Neutrophil (primary cell): ENCODE data around the gene ISOC2.
A peak's percentile ranks its signal among the peaks of the same experiment; 100 is the strongest.
"Not testable (repeated sequence)": the region's sequence is repeated elsewhere in the genome, so short reads cannot be mapped to it uniquely, and the experiment has no call there.

Experiments used
- H3K27ac ChIP-seq: fragments of 200-600 bp; sonication (generic); 2 replicates; pipeline ENCODE4 v1.5.1; 2016; ENCODE audit warnings: mild to moderate bottlenecking, moderate library complexity
- H3K27me3 ChIP-seq: fragments of 200-600 bp; sonication (generic); 2 replicates; pipeline ENCODE4 v1.6.0; 2016; ENCODE audit warnings: mild to moderate bottlenecking
- H3K36me3 ChIP-seq: fragments of 200-600 bp; sonication (generic); 2 replicates; pipeline ENCODE4 v1.5.1; 2017
- H3K4me1 ChIP-seq, 2 experiments: fragments of 200-600 bp in 1 of 2; sonication (generic) in 1 of 2; 1 replicate in 1 of 2; 2 replicates in 1 of 2; pipeline versions ENCODE4 v1.5.1 to v1.6.1; 2013 to 2016; ENCODE audit warnings: low read depth in 1 of 2, low read length in 1 of 2, mild to moderate bottlenecking in 1 of 2, moderate library complexity in 1 of 2; ENCODE audit not compliant: control insufficient read depth in 1 of 2, insufficient read depth in 1 of 2
- H3K4me3 ChIP-seq, 2 experiments: fragments of 200-600 bp in 1 of 2; sonication (generic) in 1 of 2; 1 replicate in 1 of 2; 2 replicates in 1 of 2; pipeline ENCODE4 v1.5.1; 2013 to 2016; ENCODE audit warnings: low read depth in 1 of 2, low read length in 1 of 2, mild to moderate bottlenecking in 1 of 2, moderate library complexity in 1 of 2
- H3K9me3 ChIP-seq: fragments of 200-600 bp; sonication (generic); 2 replicates; pipeline ENCODE4 v1.5.1; 2016
- TF ChIP-seq, protein P1 (sequence below): fragments of 200-600 bp; sonication (generic); IDR thresholded peaks from 2 replicates; pipeline ENCODE4 v1.5.1; 2016; ENCODE audit warnings: antibody characterized with exemption

The ISOC2 gene

DNA sequence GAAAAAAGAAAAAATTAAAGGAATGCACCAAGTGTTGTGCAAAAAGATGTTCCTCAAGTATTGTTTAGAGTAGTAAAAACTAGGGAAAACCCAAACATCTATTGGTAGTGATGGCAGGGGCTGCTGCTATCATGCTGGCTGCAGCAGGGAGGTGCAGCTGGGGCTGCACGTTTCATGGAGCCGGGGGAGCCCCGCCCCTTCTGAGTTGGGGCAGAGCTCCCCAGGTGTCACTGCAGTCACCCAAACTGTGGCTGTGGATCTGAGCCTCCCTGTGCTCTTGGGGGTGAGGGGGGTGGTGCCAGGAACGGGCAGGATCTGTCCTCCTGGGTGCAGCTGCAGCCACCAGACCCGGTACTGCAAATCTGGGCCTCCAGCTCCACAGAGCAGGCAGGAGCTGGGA, 42.3 kb downstream of the ISOC2 start:
- TF ChIP-seq, protein P1, sequence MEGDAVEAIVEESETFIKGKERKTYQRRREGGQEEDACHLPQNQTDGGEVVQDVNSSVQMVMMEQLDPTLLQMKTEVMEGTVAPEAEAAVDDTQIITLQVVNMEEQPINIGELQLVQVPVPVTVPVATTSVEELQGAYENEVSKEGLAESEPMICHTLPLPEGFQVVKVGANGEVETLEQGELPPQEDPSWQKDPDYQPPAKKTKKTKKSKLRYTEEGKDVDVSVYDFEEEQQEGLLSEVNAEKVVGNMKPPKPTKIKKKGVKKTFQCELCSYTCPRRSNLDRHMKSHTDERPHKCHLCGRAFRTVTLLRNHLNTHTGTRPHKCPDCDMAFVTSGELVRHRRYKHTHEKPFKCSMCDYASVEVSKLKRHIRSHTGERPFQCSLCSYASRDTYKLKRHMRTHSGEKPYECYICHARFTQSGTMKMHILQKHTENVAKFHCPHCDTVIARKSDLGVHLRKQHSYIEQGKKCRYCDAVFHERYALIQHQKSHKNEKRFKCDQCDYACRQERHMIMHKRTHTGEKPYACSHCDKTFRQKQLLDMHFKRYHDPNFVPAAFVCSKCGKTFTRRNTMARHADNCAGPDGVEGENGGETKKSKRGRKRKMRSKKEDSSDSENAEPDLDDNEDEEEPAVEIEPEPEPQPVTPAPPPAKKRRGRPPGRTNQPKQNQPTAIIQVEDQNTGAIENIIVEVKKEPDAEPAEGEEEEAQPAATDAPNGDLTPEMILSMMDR = no peak
- Histone ChIP-seq H3K27me3 (peaks cover 19% of the 10 kb centered on the region), H3K4me3 (no peak overlapping the region), H3K27ac (no peak overlapping the region), H3K4me1 (no peaks in the 10 kb centered on the region), H3K36me3 (no peaks in the 10 kb centered on the region), H3K9me3 (no peaks in the 10 kb centered on the region)

DNA sequence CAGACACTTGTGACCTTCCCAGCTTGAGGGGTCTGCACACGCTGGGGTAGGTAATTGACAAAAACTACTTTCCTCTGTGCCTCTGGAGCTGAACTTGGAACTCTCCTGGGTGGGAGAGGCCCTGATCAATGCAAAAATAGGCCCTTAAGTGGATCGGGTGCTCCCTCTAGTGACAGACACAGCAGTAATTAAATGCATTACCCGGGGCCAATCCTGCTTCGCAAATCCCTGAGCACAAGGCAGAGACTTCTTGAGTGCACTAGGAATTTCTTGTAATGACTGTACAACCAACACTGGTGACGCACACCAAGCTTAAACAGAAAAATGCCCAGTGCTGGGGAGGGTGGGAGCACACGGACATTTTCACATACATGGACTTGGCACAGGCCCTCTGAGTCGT, 43.3 kb downstream of the ISOC2 start:
- no peaks in the 10 kb centered on the region for H3K9me3 ChIP-seq
- no peaks in the 10 kb centered on the region for H3K4me1 ChIP-seq
- H3K27ac ChIP-seq = no peak overlapping the region
- no peaks in the 10 kb centered on the region for H3K36me3 ChIP-seq
- peaks cover 19% of the 10 kb centered on the region for H3K27me3 ChIP-seq
- TF ChIP-seq, protein P1 = peak; percentile 15
- no peak overlapping the region for H3K4me3 ChIP-seq

DNA sequence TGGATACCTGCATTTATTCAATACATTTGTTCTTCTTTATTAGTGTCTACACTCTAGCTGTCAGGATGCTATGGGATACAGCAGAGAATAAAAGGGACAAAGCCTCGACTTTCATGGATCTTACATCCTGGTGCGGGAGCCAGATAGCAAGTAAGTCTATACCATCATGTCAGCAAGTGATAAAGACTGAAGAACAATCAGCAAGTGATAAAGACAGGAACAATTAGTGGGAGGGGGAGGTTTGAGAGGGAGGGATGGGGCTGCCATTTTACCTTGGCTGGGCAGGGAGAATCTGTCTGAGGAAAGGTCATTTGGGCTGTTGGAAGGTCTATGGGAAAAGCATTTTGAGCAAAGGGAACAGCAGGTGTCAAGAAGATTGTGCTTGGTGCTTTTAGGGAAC, 51.3 kb downstream of the ISOC2 start:
- Histone ChIP-seq H3K36me3 (no peaks in the 10 kb centered on the region), H3K9me3 (no peaks in the 10 kb centered on the region), H3K27ac (no peak overlapping the region), H3K27me3 (no peaks in the 10 kb centered on the region), H3K4me1 (peaks cover 25 to 26% of the 10 kb centered on the region in 2 experiments), H3K4me3 (no peak overlapping the region)
- TF ChIP-seq, protein P1 = no peak

DNA sequence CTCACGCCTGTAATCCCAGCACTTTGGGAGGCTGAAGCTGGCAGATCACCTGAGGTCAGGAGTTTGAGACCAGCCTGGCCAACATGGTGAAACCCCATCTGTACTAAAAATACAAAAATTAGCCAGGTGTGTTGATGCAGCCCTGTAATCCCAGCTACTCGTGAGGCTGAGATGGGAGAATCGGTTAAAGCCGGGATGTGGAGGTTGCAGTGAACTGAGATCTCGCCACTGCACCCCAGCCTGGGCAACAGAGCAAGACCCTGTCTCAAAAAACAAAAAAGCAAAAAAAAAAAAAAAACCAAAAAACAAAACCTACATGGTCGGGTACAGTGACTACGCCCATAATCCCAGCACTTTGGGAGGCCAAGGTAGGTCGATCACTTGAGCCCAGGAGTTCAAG, 52.3 kb downstream of the ISOC2 start:
- Histone ChIP-seq H3K4me1 (peaks cover 25 to 26% of the 10 kb centered on the region in 2 experiments), H3K27ac (peak overlapping the region; percentile 100)
- not testable (repeated sequence) for H3K4me3 ChIP-seq, H3K27me3 ChIP-seq, H3K9me3 ChIP-seq, H3K36me3 ChIP-seq

DNA sequence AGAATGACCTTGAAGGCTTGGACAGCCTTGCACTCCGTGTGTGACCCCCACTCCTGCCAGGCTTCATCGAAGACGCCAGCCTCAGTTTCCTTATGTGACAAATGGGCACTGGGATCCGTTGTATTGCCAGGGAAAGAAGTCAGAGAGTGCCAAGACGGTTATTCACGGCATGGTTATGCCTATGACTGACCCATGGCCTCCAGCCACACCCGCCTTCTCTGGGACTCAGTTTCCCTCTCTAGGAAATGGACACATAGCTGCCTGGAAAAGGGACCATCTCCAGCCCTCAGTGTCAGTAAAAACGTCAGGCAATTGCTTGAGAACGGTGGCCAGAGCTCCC, 52.9 kb downstream of the ISOC2 start:
- peak overlapping the region; percentile 100 for H3K27ac ChIP-seq
- H3K36me3 ChIP-seq = peaks cover 8% of the 10 kb centered on the region
- TF ChIP-seq, protein P1 = no peak
- H3K9me3 ChIP-seq = no peaks in the 10 kb centered on the region
- no peaks in the 10 kb centered on the region for H3K27me3 ChIP-seq
- H3K4me1 ChIP-seq = peaks cover 25 to 26% of the 10 kb centered on the region in 2 experiments
- H3K4me3 ChIP-seq = peak overlapping the region; percentile 76 to 89

DNA sequence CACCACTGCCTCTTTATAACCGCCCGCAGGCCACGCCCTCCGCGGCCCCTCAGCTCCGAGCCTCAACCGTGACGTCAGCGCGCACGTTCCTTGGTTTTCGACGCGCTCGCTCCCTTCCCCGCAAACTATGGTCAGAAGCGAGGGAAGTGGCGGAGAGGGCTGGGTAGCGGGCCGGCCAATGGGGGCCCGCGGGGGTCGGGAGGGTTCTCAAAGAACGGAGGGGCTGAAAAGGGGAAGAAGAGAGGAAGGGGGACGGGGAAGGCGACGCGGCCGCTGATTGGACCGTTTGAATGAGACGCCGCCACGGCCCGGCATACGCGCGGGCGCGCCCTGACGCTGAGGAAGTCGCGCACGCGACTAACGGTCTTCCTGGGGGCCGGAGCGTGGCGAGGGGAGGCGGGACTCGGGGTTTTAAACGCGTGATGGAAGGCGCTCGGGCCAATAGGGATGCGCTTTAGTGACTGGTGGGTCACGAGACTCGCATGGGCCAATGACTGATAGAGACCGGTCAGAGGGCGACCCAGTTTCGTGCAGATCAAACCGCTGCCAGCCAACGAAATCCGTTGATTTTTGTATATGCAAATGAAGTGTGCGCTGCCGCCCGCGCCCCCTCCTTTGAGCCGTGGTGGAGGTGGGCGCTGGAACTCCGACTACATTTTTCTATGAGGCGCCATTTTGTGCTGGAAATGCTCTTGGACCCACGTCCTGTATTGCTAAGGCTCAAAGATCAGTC, 53.5 kb downstream of the ISOC2 start:
- Histone ChIP-seq H3K36me3 (peaks cover 13% of the 10 kb centered on the region), H3K4me3 (peak overlapping the region; percentile 76 to 89), H3K4me1 (peaks cover 25 to 26% of the 10 kb centered on the region in 2 experiments), H3K9me3 (no peaks in the 10 kb centered on the region), H3K27me3 (no peaks in the 10 kb centered on the region), H3K27ac (peak overlapping the region; percentile 100)
- TF ChIP-seq, protein P1 = peak; percentile 45

DNA sequence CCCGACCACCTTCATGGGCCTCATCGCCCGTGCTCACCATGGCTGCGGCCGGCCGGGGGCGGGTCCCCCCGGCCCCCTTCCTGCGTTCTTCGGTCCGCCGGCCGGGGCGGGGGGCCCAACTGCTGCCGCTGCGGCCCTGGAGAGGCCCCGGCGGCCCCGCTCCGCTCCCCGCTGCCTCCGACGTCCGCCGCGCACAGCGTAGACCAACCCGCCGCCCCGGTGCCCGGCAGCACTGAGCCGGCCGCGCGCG, 54.0 kb downstream of the ISOC2 start, which contains the start of gene UBE2S:
UBE2S (minus strand) TSS at position 239 of the 250 bp plus-strand sequence; CDS start at position 40, 199 bp downstream.
- H3K36me3 ChIP-seq = peaks cover 18% of the 10 kb centered on the region
- H3K27ac ChIP-seq = peak within 1 kb of the TSS; percentile 100
- H3K4me1 ChIP-seq = peaks cover 25 to 26% of the 10 kb centered on the region in 2 experiments
- H3K4me3 ChIP-seq = peak within 1 kb of the TSS; percentile 76 to 89
- H3K9me3 ChIP-seq, H3K27me3 ChIP-seq: not testable (repeated sequence)
